Muscle layer of duodenum (tissue), 2 donors: ENCODE data around the gene TMED7.
"Not testable (repeated sequence)": the region's sequence is repeated elsewhere in the genome, so short reads cannot be mapped to it uniquely, and the experiment has no call there.

Source experiments
- H3K27ac ChIP-seq: one replicate; pipeline ENCODE4 v1.7.0; 2013; ENCODE audit warnings: mild to moderate bottlenecking, low read length
- H3K27me3 ChIP-seq: one replicate; pipeline ENCODE4 v1.7.0; 2013; ENCODE audit warnings: low read depth, mild to moderate bottlenecking, control low read depth, low read length
- H3K36me3 ChIP-seq, 2 donors: one replicate each; pipeline ENCODE4 v1.7.0; 2013; ENCODE audit warnings: low read length in 2 of 2, control low read depth in 1 of 2, mild to moderate bottlenecking in 1 of 2; ENCODE audit not compliant: insufficient read depth in 2 of 2, control insufficient read depth in 1 of 2
- H3K4me1 ChIP-seq, 2 donors: one replicate each; pipeline ENCODE4 v1.7.0; 2013; ENCODE audit warnings: low read length in 2 of 2, mild to moderate bottlenecking in 2 of 2, control low read depth in 1 of 2, moderate library complexity in 1 of 2; ENCODE audit not compliant: insufficient read depth in 2 of 2, control insufficient read depth in 1 of 2
- H3K4me3 ChIP-seq, 2 donors: one replicate each; pipeline ENCODE4 v1.7.0; 2013; ENCODE audit warnings: low read length in 2 of 2, low read depth in 1 of 2, mild to moderate bottlenecking in 1 of 2
- H3K9me3 ChIP-seq, 2 donors: one replicate each; pipeline ENCODE4 v1.7.0; 2013; ENCODE audit warnings: low read length in 2 of 2, control low read depth in 1 of 2, mild to moderate bottlenecking in 1 of 2; ENCODE audit not compliant: control insufficient read depth in 1 of 2
- donor health status: healthy.

Gene TMED7

DNA sequence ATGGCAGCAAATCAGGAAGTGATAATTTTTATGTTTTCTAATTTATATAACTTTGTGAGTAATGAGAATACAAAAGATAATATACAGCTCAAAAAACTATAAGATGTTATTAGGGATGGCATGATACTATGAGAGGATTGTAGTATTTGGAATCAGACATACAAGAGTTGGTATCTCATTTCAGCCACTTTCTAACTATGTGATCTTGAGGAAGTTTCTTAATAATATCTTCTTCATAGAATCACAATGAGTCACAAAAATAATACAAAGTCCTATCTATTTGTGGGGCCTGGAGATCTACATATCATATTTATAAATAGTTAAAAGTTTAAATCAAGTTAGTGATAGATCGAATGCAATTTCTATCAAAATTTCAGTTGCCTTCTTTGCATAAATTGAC, 23.7 kb upstream of the TMED7 start:
- Histone ChIP-seq H3K27me3 (no peaks in the 10 kb centered on the region), H3K36me3 (no peaks in the 10 kb centered on the region), H3K27ac (no peak overlapping the region), H3K4me3 (no peak overlapping the region), H3K4me1 (no peaks in the 10 kb centered on the region), H3K9me3 (no peaks in the 10 kb centered on the region)

DNA sequence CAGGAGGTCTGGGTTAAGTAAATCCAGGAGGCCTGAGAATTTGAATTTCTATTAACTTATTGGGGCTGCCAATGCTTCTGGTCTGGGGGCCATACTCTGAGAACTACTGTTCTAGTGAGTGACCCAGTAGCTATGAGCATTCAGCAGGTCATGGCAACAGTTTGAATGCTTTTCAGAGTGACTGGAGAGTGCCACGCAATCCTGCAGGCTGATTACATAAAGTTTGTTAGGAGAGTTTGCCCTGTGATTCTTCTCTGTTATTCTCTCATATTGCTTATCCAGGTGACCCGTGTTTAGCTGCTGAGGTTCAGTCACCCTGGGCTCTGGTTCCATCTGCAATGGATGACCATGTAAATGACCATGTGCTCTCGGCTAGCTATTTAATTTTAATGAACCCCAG, 22.2 kb upstream of the TMED7 start:
- Histone ChIP-seq H3K27ac (no peak overlapping the region), H3K4me3 (no peak overlapping the region), H3K36me3 (no peaks in the 10 kb centered on the region), H3K9me3 (no peaks in the 10 kb centered on the region), H3K27me3 (no peaks in the 10 kb centered on the region), H3K4me1 (no peaks in the 10 kb centered on the region)

DNA sequence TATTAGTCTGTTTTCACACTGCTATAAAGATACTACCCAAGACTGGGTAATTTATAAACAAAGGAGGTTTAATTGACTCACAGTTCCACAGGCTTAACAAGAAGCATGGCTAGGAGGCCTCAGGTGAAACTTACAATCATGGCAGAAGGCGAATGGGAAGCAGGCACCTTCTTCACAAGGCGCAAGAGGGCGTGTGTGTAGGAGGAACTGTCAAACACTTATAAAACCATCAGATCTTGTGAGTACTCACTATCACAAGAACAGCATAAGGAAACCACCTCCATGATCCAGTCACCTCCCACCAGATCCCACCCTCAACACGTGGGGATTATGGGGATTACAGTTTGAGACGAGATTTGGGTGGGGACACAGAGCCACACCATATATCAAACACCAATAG, 19.6 kb upstream of the TMED7 start:
- not testable (repeated sequence) for H3K27me3 ChIP-seq, H3K9me3 ChIP-seq, H3K4me1 ChIP-seq, H3K27ac ChIP-seq, H3K4me3 ChIP-seq, H3K36me3 ChIP-seq

DNA sequence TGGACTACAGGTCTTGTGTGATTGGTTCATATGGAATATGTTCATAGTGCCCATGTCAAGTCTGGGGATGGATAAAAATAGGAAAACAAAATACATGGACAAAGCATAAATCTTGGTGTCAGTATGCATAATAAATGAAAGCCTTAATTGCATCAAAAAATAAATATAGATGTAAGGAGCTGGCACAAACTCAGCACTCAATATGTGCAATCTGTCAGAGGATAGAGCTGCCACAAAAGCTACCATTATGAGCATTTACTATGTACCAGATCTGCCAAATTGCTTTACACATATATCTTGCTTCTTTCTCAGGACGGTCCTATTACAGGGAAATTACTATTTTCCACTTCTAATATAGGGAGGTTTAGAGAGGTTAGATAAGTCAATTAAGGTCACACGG, 18.2 kb upstream of the TMED7 start:
- H3K4me1 ChIP-seq, result no peaks in the 10 kb centered on the region
- H3K36me3 ChIP-seq, result no peaks in the 10 kb centered on the region
- no peak overlapping the region for H3K4me3 ChIP-seq
- no peaks in the 10 kb centered on the region for H3K27me3 ChIP-seq
- no peaks in the 10 kb centered on the region for H3K9me3 ChIP-seq
- no peak overlapping the region for H3K27ac ChIP-seq

DNA sequence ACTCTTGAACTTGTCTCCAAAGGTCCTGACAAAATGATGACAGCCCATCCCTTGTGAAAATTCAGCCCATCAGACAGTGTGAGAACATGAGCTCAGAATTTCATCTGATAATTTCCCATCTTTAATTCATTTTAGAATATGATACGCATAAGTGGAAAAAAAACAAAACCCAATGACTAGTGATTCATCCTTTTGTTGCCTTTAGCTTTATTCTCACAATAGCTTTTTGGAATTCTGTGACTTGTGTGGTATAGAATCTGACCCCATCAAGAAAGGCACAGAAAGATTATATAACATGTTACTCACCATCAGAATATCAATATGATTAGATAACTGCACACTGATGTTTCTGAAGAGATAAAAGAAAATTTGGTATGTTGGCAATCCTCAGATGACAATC, 16.1 kb upstream of the TMED7 start:
- Histone ChIP-seq H3K4me1 (no peaks in the 10 kb centered on the region), H3K4me3 (no peak overlapping the region), H3K9me3 (no peaks in the 10 kb centered on the region), H3K27me3 (no peaks in the 10 kb centered on the region), H3K27ac (no peak overlapping the region), H3K36me3 (no peaks in the 10 kb centered on the region)

DNA sequence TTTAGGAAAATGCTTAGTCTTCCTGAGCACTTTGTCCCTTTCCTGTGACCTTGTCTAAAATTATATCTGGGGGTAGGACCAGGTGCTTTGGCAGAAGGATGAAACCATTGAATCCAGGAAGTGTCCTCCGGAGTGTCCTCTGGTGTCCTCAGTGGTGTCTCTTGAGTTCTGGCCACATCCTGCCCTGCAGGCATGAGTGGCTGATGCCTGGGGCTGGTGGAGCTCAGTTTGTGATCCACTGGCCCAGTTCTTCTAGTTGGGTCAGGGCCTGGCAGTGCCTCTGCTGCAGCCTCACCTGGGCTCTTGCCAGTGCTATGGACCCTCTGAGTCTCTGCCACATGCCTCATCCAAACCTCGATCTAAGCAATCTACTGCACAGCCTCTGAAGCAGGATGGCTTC, 14.4 kb upstream of the TMED7 start:
- Histone ChIP-seq H3K4me1 (no peaks in the 10 kb centered on the region), H3K27ac (no peak overlapping the region), H3K9me3 (no peaks in the 10 kb centered on the region), H3K4me3 (no peak overlapping the region), H3K27me3 (no peaks in the 10 kb centered on the region), H3K36me3 (no peaks in the 10 kb centered on the region)

DNA sequence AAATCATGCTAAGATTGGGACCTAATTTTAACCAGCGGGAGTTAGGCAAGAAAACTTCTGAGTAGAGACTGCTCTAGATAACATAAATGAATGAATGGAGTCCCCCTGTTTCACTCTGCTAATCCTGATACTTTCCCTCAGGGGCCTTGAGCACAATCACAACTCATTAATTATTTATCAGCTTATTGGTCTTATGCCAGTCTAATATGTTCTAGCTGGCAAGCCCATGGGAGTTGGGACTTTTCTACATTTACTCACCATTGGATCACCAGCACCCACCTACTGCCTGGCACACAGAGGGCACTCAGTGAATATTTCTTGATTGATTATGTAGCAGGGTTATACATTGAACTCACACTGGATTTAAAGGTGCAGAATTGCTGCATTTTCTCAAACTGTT, 13.5 kb upstream of the TMED7 start:
- H3K4me1 ChIP-seq, result no peaks in the 10 kb centered on the region
- no peaks in the 10 kb centered on the region for H3K27me3 ChIP-seq
- no peak overlapping the region for H3K4me3 ChIP-seq
- H3K9me3 ChIP-seq, result no peaks in the 10 kb centered on the region
- H3K36me3 ChIP-seq, result no peaks in the 10 kb centered on the region
- H3K27ac ChIP-seq, result no peak overlapping the region

DNA sequence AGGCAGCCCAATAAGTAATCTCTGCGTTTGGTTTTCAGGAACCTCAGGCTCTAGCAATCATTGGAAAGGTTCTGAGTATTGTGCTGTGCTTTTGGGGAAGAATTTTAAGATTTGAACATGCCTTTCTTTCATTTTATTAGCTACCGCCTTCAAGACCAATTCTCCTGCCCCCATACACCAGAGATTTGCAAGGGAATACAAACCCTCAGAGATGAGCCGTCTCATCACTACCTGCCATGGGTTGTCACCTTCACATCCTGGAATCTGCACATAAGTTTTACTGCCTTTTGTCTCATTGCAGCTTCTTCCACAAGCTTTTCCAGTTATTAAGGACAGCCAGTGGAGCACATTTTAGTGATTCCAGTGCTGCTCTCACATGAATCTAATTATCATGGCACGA, 11.7 kb upstream of the TMED7 start:
- Histone ChIP-seq H3K9me3 (no peaks in the 10 kb centered on the region), H3K4me1 (no peaks in the 10 kb centered on the region), H3K27me3 (no peaks in the 10 kb centered on the region), H3K36me3 (no peaks in the 10 kb centered on the region), H3K27ac (no peak overlapping the region), H3K4me3 (no peak overlapping the region)

DNA sequence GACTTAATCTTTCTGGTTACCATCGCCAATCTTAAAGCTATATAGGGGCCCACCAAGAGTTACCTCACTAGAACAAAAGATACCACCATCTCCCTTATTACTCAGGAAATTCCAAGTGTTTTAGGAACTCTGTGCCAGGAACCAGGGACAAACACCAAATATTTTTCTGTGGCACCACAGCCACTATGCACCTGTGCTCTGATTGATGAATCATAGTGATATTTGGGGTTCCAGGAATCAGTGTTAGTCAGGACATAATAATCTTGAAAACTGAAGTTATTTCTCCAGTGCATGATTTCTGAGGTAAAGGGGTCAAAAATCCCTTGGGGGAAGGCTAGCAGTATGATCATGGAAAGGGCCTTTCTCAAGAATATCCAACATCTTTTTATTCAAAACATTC, 10.2 kb upstream of the TMED7 start:
- Histone ChIP-seq H3K4me1 (no peaks in the 10 kb centered on the region), H3K4me3 (no peak overlapping the region), H3K27me3 (no peaks in the 10 kb centered on the region), H3K9me3 (no peaks in the 10 kb centered on the region), H3K27ac (no peak overlapping the region), H3K36me3 (no peaks in the 10 kb centered on the region)

DNA sequence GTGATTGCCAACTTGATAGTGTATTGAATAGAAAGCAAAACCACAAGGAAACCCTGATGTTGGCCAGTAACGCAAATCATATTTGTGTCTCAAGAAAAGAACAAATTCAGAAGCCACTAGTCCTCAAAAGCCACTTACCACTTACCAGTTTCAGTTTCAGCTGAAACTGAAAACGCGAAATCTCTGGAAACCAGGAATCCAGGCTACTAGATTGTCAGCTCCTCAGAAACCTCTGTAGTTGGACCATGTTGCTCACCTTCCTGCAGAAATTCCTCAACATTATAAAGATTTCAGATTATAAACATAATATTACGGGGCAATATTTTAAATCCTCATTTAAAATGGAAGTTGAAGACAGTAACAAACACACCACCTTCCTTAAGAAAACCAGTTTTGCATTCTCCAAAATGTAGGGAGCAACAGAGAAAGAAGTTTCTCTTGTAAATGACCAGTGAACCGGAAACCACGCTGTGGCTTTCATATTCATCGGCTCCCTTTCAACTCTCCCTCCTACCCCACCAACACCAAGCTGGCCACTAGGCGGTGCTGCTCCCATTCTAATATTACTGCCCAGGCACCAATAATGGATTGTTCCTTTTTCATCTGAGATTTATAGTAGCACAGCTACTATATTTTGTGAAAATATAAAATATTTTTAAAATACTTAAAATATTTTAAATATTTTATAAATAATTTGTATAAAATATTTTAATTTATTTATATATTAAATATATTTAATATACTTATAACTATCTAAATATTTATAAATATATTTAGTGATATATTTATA, 8.7 kb upstream of the TMED7 start:
- no peaks in the 10 kb centered on the region for H3K36me3 ChIP-seq
- peak overlapping the region; percentile 57 to 77 for H3K4me3 ChIP-seq
- H3K4me1 ChIP-seq, result no peaks in the 10 kb centered on the region
- H3K27me3 ChIP-seq, result no peaks in the 10 kb centered on the region
- H3K27ac ChIP-seq, result peak overlapping the region; percentile 79
- H3K9me3 ChIP-seq, result no peaks in the 10 kb centered on the region

DNA sequence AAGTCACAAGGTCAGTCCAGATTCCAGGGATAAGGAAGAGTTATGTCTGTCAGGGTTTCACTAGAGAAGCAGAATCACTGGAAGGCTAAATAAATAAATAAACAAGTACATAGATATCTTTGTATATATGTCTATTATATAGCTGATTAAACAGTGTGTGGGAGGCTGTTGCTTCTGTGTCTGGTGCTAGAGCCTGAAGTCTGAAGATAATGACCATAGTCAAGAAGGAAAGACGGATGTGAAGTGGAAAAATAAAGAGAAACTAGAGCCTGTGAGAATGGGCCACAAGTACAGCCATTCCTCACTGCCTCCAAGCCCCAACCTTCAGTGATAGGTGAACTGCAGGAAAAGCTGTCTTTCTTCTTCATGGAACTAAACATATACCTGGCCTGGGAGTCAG, 4.1 kb upstream of the TMED7 start:
- H3K4me3 ChIP-seq, result no peak overlapping the region
- no peaks in the 10 kb centered on the region for H3K9me3 ChIP-seq
- H3K27ac ChIP-seq, result no peak overlapping the region
- no peaks in the 10 kb centered on the region for H3K4me1 ChIP-seq
- H3K27me3 ChIP-seq, result no peaks in the 10 kb centered on the region
- peaks cover 0 to 5% of the 10 kb centered on the region in 2 donors for H3K36me3 ChIP-seq

DNA sequence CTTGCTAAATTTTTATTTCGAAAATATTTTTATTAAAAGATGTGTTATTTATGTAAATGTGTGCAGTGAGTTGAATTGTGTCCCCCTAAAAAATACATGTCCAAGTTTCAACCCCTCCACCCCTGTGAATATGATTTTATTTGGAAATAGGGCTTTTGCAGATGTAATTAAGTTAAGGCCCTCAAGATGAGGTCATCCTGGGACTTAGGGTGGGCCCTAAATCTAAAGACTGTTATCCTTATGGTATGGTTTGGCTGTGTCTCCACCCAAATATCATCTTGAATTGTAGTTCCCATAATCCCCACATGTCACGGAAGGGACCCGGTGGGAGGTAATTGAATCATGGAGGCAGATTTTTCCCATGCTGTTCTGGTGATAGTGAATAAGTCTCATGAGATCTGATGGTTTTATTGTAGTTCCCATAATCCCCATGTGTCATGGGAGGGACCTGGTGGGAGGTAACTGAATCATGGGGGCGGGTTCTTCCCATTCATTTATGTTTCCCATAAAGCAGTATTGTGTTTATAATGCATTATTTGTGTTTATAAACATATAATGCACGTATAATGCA, 1.5 kb upstream of the TMED7 start:
- Histone ChIP-seq H3K27me3 (no peaks in the 10 kb centered on the region), H3K4me1 (peaks cover 16 to 25% of the 10 kb centered on the region in 2 donors), H3K4me3 (no peak overlapping the region), H3K9me3 (no peaks in the 10 kb centered on the region), H3K27ac (no peak overlapping the region), H3K36me3 (peaks cover 0 to 5% of the 10 kb centered on the region in 2 donors)
